Right cardiac atrium (tissue), 5 donors: ENCODE results near the gene TEX36. TPM values are rescaled to one million over a fixed set of nuclear protein-coding genes. Genes with fewer than 3 reads are reported as not detected.
"Not testable (repeated sequence)": the region's sequence is repeated elsewhere in the genome, so short reads cannot be mapped to it uniquely, and the experiment has no call there.

Source experiments
- ATAC-seq, 2 donors: fragments of 200-7000 bp; cut with Tn5 transposase; one replicate each; pipeline versions ENCODE4 v1.8.0 to v1.9.1; 2020; ENCODE audit warnings: moderate library complexity in 2 of 2, mild to moderate bottlenecking in 1 of 2
- DNase-seq, 3 donors: peaks; one replicate each; pipeline ENCODE4 v3.0.0-alpha.2; 2020
- H3K27ac ChIP-seq: one replicate; pipeline ENCODE4 v1.5.1; 2013; ENCODE audit warnings: mild to moderate bottlenecking, low read length, control low read depth, moderate library complexity
- H3K27me3 ChIP-seq: one replicate; pipeline ENCODE4 v1.6.1; 2013; ENCODE audit not compliant: control insufficient read depth, insufficient read depth
- H3K4me1 ChIP-seq: one replicate; pipeline ENCODE4 v1.6.1; 2013; ENCODE audit warnings: low read length; ENCODE audit not compliant: control insufficient read depth, insufficient read depth
- H3K4me3 ChIP-seq: one replicate; pipeline ENCODE4 v1.5.1; 2013; ENCODE audit warnings: low read length, control low read depth
- H3K9me3 ChIP-seq: one replicate; pipeline ENCODE4 v1.6.1; 2013; ENCODE audit warnings: low read length; ENCODE audit not compliant: control insufficient read depth
- WGBS: extraction: QIAGEN DNeasy Blood & Tissue Kit; methylation state at CpG from one replicate; pipeline ENCODE4 v1.1.7; 2013; 5-methylcytosine and 5-hydroxymethylcytosine counted together
- intact Hi-C, 4 donors: fragments of 100-400 bp; cut with DNase I; formaldehyde crosslinking; loops; one replicate each; pipeline versions ENCODE4 v1.11.0 to v1.14.0; 2022 to 2023
- long read RNA-seq, 4 donors: library from polyadenylated mRNA; unstranded; transcript quantifications; one replicate each; pipeline ENCODE4 v2.0.0, GENCODE V29; 2020 to 2021
- polyA plus RNA-seq: library from polyadenylated mRNA; stranded (reverse); fragments of 200-250 nt; gene quantifications from one replicate; pipeline ENCODE4 v1.2.3, GENCODE V29; 2013
- total RNA-seq, 4 donors: library from RNA; stranded (reverse); fragmentation: NEBNext Ultra II Directional; extraction: Animal tissue kit (Norgen Biotek cat#: 25700); gene quantifications; one replicate each; pipeline ENCODE4 v1.2.1, GENCODE V29; 2021
- donor health status: healthy with polysubstance abuse.
- donor health status: DM: no; HTN: yes; CAD: no.
- donor health status: DM: no; HTN: no; CAD: no.
- donor health status: DM: no; HTN: yes; CAD: no; lungs with severe emphysema.
- donor health status: DM: yes; HTN: yes; CAD: no.

The TEX36 gene
- total RNA-seq (not detected), polyA plus RNA-seq (not detected)
- long read RNA-seq, donor 1, result 0 reads
- long read RNA-seq, donor 2, result 0 reads
- long read RNA-seq, donor 3, result 0 reads
- long read RNA-seq, donor 4, result 0 reads

DNA sequence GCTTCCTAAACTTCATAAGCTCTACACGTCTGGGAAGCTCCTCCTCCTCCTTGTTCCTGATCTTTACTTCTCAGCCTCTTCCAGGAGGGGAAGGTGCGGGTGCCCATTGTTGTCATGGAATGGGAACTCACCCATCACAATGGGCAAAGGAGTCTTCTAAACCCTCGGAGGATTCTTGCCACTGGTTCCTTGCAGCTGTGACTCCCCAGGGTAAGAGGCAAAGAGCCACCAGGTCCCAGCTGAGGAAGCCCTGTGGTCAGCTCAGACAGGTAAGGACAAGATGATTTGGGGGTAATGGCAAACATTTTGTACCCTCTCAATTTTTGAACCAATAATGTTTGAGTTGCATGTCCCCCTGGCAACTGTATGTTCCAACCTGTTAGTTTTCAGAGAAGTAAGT lies at the start of gene TEX36:
Gene TEX36 (minus strand): TSS at position 101 of the 400 bp plus-strand sequence. CDS start 174 bp downstream, outside the sequence.
- DNase-seq (no peak), ATAC-seq (no peak)
- no peak within 1 kb of the TSS for H3K4me3 ChIP-seq
- intact Hi-C loops, result no loop called here
- no peaks in the 10 kb centered on the region for H3K27me3 ChIP-seq
- 74% methylated on average over 3 of the region's 3 CpGs for WGBS
- H3K9me3 ChIP-seq, result no peaks in the 10 kb centered on the region
- no peak within 1 kb of the TSS for H3K27ac ChIP-seq
- H3K4me1 ChIP-seq, result no peaks in the 10 kb centered on the region

DNA sequence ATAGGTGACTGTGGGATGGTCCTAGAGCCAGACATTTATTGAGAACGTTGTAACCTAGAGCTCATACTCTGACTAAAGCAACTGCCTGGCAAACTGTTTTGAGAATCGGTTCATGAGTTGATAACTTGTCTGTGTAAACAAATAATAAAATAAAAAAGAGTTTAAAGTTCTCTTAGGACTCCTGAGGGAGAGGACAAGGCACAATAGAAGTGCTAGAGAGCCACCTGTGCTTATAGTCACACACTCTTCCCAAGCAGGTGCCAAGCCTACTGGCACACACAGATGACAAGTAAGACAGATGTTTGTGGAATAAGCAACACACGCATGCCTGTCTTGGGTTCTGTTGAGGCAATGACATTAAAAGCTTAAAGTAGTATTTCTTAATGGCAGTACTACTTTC lies 44.5 kb upstream of the TEX36 start:
- Histone ChIP-seq H3K27ac (no peak overlapping the region), H3K4me1 (peaks cover 5% of the 10 kb centered on the region), H3K9me3 (no peaks in the 10 kb centered on the region), H3K4me3 (no peak overlapping the region), H3K27me3 (no peaks in the 10 kb centered on the region)
- DNase-seq (no peak), ATAC-seq (no peak)
- intact Hi-C loops, result no loop called here
- WGBS, result 64% methylated on average over 3 of the region's 3 CpGs

- intact Hi-C loops, result no loop called here
- ATAC-seq (no peak), DNase-seq (no peak)
- no peak overlapping the region for H3K4me3 ChIP-seq
- 94% methylated on average over 7 of the region's 7 CpGs for WGBS
- H3K27me3 ChIP-seq, result no peaks in the 10 kb centered on the region
- no peak overlapping the region for H3K27ac ChIP-seq
- H3K9me3 ChIP-seq, result no peaks in the 10 kb centered on the region
- peaks cover 4% of the 10 kb centered on the region for H3K4me1 ChIP-seq
Measured at GRCh38 chr10:125726914-125727313, 44.0 kb upstream of the TEX36 start.

DNA sequence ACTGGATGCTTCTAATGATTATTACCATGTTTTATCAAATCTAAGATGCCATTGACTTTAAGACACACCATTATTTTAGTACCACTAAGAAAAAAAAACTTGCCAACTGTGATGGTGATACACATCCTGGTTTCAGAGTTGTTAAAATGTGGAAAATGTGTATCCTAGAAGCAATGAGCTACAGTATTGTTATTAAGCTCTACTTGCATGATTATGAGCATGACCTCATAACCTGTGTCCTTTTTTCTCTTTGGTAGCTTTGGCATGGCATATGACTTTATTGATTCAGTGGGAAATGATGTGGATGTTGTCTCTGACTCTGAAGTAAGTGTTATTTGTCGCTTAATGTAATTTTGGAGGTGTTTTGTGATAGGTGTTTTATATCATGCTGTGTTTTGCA lies 39.8 kb upstream of the TEX36 start:
- DNase-seq (no peak), ATAC-seq (no peak)
- 98% methylated on average over 1 of the region's 1 CpG for WGBS
- Histone ChIP-seq H3K9me3 (no peaks in the 10 kb centered on the region), H3K27ac (no peak overlapping the region), H3K27me3 (no peaks in the 10 kb centered on the region), H3K4me3 (no peak overlapping the region), H3K4me1 (no peaks in the 10 kb centered on the region)
- intact Hi-C loops, result loop anchor here in 1 of 4 donors (1.0 kb wide), 1 partner anchor 9 kb away; no protein-coding TSS in a partner anchor

GRCh38 chr10:125721035-125721434 lies 38.1 kb upstream of the TEX36 start:
- no peak overlapping the region for H3K4me3 ChIP-seq
- no peaks in the 10 kb centered on the region for H3K4me1 ChIP-seq
- intact Hi-C loops, result no loop called here
- no peak for ATAC-seq
- H3K27me3 ChIP-seq, result no peaks in the 10 kb centered on the region
- H3K9me3 ChIP-seq, result no peaks in the 10 kb centered on the region
- 91% methylated on average over 6 of the region's 6 CpGs for WGBS
- H3K27ac ChIP-seq, result no peak overlapping the region
- DNase-seq, result no peak

GRCh38 chr10:125720002-125720382 lies 37.0 kb upstream of the TEX36 start:
- Histone ChIP-seq H3K27me3 (no peaks in the 10 kb centered on the region), H3K4me3 (peak overlapping the region; percentile 85), H3K27ac (no peak overlapping the region), H3K4me1 (no peaks in the 10 kb centered on the region), H3K9me3 (no peaks in the 10 kb centered on the region)
- no peak for ATAC-seq
- DNase-seq, result no peak
- under 1% methylated on average over 15 of the region's 15 CpGs for WGBS
- intact Hi-C loops, result no loop called here

GRCh38 chr10:125719173-125720001 lies 36.4 kb upstream of the TEX36 start, which contains the start of gene EDRF1:
Gene EDRF1 (plus strand): TSS chr10:125719709. CDS start chr10:125719808, 99 bp downstream.
- DNase-seq (peak; percentile 99 to 100 (median 99)), ATAC-seq (peak; percentile 100)
- WGBS, result under 1% methylated on average over 72 of the region's 72 CpGs
- H3K27me3 ChIP-seq, result no peaks in the 10 kb centered on the region
- no peaks in the 10 kb centered on the region for H3K4me1 ChIP-seq
- H3K4me3 ChIP-seq, result peak within 1 kb of the TSS; percentile 85
- peak within 1 kb of the TSS; percentile 69 for H3K27ac ChIP-seq
- intact Hi-C loops, result no loop called here
- no peaks in the 10 kb centered on the region for H3K9me3 ChIP-seq

- ATAC-seq, H3K27me3 ChIP-seq, H3K27ac ChIP-seq, H3K4me3 ChIP-seq, H3K4me1 ChIP-seq, intact Hi-C loops, DNase-seq, H3K9me3 ChIP-seq: not testable (repeated sequence)
- 97% methylated on average over 4 of the region's 4 CpGs for whole genome bisulfite sequencing
Measured at GRCh38 chr10:125714728-125715127, 31.8 kb upstream of the TEX36 start.

GRCh38 chr10:125711110-125711750 lies 28.3 kb upstream of the TEX36 start:
- Histone ChIP-seq H3K9me3 (no peaks in the 10 kb centered on the region), H3K4me1 (no peaks in the 10 kb centered on the region), H3K27me3 (no peaks in the 10 kb centered on the region), H3K4me3 (no peak overlapping the region), H3K27ac (no peak overlapping the region)
- 90% methylated on average over 3 of the region's 3 CpGs for WGBS
- no peak for DNase-seq
- intact Hi-C loops, result no loop called here
- ATAC-seq, result no peak

GRCh38 chr10:125709553-125710474 lies 26.9 kb upstream of the TEX36 start:
- WGBS, result 22% methylated on average over 12 of the region's 12 CpGs
- DNase-seq (peak in 1 of 3 donors; percentile 51), ATAC-seq (peak; percentile 59 to 63)
- peak overlapping the region; percentile 48 for H3K4me3 ChIP-seq
- H3K27ac ChIP-seq, result peak overlapping the region; percentile 48
- H3K4me1 ChIP-seq, result no peaks in the 10 kb centered on the region
- intact Hi-C loops, result no loop called here
- H3K27me3 ChIP-seq, result no peaks in the 10 kb centered on the region
- H3K9me3 ChIP-seq, result no peaks in the 10 kb centered on the region
